GM13977 (cell line): ENCODE measurements around the gene NUDT14.

Experiments used
- DNase-seq: peaks from one replicate; pipeline ENCODE4 v3.0.0; 2012; ENCODE audit warnings: low spot score
- CTCF ChIP-seq: IDR thresholded peaks from 2 replicates; pipeline ENCODE4 v1.5.1; 2012; ENCODE audit warnings: mild to moderate bottlenecking, control low read depth; ENCODE audit not compliant: insufficient read depth; ENCODE audit errors: extremely low read depth, missing control alignments
- in situ Hi-C: fragments of 300-500 bp; cut with MboI; formaldehyde crosslinking; loops from one replicate; pipeline ENCODE4 v1.12.0; 2022; ENCODE audit warnings: low sequenced_read_pairs, low pct_unique_long_range_greater_than_20kb, mixed read lengths, inconsistent platforms; ENCODE audit not compliant: unreplicated experiment

NUDT14 gene

DNA sequence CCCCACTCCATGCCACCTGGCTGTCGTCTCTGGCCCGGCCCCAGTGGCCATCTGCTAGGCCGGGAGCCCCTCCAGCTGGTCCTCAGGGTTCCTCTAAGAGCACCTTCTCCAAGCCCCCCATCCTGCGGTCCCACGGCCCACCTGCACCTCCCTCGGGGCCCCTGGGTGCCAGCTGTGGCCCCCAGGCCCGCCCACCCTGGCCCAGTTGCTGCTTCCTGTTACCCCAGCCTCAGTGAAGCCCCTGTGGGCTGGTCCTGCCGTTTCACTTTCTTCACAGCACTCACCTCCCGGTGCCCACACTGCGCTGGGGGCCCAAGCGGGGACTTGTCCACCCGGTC lies 27.6 kb upstream of the NUDT14 start:
- no peak for DNase-seq
- TF ChIP-seq CTCF: no peak
- in situ Hi-C loops: no loop called here

GRCh38 chr14:105207996-105208737 lies 27.1 kb upstream of the NUDT14 start:
- in situ Hi-C loops: no loop called here
- no peak for DNase-seq
- TF ChIP-seq CTCF: no peak

GRCh38 chr14:105207460-105207901 lies 26.4 kb upstream of the NUDT14 start:
- no peak for TF ChIP-seq CTCF
- DNase-seq: no peak
- in situ Hi-C loops: no loop called here

- in situ Hi-C loops: no loop called here
- DNase-seq: no peak
- TF ChIP-seq CTCF: no peak
These were observed 25.8 kb upstream of the NUDT14 start for GRCh38 chr14:105206873-105207272.

DNA sequence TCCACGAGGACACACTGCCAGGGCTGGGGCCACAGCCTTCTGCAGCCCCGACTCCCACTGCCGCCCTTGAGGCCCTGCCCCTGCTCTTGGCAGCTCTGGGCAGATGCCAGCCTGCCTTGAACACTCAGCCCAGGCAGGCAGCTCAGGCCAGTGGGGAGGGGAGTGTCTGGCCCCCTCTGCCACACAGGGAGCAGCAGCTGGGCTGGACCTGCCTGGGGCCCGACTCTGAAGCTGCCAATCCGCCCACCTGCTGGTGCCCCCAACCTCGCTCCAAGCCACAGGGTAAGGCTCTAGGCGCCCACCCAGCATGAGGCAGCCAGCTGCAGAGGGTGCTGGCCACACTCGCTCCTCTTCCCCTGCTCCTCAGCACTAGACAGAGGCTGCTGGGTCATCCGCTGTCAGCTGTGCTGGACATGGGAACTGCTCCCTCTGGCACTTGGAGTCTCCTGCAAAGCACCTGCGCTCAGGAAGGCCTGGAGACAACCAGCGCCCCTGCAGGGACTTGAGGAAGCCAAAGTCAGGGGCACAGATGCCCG lies 24.6 kb upstream of the NUDT14 start:
- no peak for TF ChIP-seq CTCF
- in situ Hi-C loops: no loop called here
- DNase-seq: no peak

- TF ChIP-seq CTCF: no peak
- in situ Hi-C loops: no loop called here
- DNase-seq: no peak
These were observed 24.0 kb upstream of the NUDT14 start for GRCh38 chr14:105204931-105205672.
